ENCODE measurements around the gene SERPINB7.

DNA sequence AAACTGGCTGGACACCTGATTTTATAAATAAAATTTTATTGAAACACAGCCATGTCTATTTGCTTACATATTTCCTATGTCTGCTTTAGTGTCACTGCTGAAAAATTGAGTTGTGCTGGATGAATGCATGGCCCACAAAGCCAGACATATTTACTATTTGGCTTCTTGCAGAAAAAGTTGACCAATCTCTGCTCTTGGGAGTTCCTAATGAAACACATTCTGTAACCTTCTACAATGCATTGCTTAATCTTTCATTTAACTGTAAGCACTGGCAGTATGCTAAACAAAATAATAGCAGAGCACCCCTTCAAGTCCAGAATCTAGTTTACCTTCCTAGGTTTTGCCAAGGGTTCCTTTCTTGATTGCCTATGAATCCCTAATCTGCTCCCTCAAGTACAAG is 17.7 kb upstream of the SERPINB7 start:
- TF ChIP-seq, protein P1, sequence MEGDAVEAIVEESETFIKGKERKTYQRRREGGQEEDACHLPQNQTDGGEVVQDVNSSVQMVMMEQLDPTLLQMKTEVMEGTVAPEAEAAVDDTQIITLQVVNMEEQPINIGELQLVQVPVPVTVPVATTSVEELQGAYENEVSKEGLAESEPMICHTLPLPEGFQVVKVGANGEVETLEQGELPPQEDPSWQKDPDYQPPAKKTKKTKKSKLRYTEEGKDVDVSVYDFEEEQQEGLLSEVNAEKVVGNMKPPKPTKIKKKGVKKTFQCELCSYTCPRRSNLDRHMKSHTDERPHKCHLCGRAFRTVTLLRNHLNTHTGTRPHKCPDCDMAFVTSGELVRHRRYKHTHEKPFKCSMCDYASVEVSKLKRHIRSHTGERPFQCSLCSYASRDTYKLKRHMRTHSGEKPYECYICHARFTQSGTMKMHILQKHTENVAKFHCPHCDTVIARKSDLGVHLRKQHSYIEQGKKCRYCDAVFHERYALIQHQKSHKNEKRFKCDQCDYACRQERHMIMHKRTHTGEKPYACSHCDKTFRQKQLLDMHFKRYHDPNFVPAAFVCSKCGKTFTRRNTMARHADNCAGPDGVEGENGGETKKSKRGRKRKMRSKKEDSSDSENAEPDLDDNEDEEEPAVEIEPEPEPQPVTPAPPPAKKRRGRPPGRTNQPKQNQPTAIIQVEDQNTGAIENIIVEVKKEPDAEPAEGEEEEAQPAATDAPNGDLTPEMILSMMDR (IDR thresholded peaks at IDR 0.05): no peak
- no peak for TF ChIP-seq EZH2 (IDR thresholded peaks at IDR 0.05)
